Sigmoid colon (tissue), 4 donors: ENCODE measurements around the gene PRR19.

ENCODE experiments used
- CTCF ChIP-seq, 4 experiments: fragments of 450-650 bp in 3 of 4; fragments of 200-600 bp in 1 of 4; IDR thresholded peaks; one replicate each; pipeline ENCODE4 v1.5.1; 2016 to 2019; ENCODE audit warnings: antibody characterized with exemption in 4 of 4, mild to moderate bottlenecking in 3 of 4, moderate library complexity in 2 of 4
- EP300 ChIP-seq, 4 donors: sonication (generic); formaldehyde crosslinking; IDR thresholded peaks; one replicate each; pipeline ENCODE4 v1.6.1; 2017; ENCODE audit warnings: antibody characterized with exemption in 4 of 4
- POLR2AphosphoS5 ChIP-seq, 4 donors: sonication (generic); formaldehyde crosslinking; IDR thresholded peaks; one replicate each; pipeline ENCODE4 v1.6.1; 2017; ENCODE audit warnings: antibody characterized with exemption in 4 of 4

GRCh38 chr19:42286349-42287016, 15.4 kb upstream of the PRR19 start:
- TF ChIP-seq CTCF (IDR thresholded peaks at IDR 0.05) = no peak
- no peak for TF ChIP-seq EP300 (IDR thresholded peaks at IDR 0.05)
- TF ChIP-seq POLR2AphosphoS5 (IDR thresholded peaks at IDR 0.05) = peak in 1 of 4 donors; percentile 37
